ENCODE measurements around the gene NCSTN. TPM values are rescaled to one million over a fixed set of nuclear protein-coding genes. Genes with fewer than 3 reads are reported as not detected.

NCSTN gene
- total RNA-seq, 1 donor from 2014 or later: 108 TPM

DNA sequence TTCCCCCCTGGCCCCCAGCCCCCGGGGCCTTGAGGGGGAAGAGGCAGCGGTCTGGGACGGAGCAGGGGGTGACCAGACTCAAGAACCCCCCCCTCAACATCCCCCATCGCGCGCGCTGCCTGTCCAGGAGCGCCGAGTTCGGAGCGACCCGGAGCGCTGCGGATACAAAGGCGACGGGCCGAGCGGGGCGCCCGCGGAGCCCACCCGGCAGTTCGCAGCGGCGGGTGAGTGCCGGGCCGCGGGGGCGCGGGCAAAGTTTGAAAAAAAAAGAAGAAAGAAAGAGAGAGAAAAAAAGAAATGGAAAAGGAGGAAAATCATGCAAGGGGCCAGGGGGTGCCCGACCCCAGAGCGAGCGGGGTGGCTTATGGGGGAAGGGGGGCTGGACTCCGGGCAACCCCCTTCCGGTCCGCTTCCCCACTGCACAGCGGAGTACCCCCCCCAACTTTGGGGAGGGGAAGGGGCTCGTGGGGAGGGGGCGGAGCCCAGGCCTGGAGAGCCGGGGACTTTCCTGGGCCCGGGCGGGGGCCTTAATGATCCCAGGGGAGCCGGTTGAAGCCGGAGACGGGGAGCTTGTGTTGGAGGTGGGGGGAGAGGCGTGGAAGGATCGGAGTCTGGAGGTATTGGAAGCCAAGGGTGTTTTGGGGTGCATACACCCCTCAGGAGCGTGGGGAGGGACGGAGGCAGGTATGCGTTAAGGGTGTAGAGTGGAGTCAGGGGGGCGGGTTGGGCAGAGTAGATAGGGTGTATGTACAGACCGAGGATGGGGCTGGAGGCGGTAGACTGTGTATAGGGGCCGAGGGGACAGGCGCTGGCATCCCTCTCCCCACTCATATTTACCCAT is 57.7 kb downstream of the NCSTN start:
- Histone ChIP-seq H3K27ac (peak overlapping the region; percentile 41), H3K4me1 (peaks cover 4% of the 10 kb centered on the region), H3K27me3 (ENCODE audit: low read depth) (peaks cover 21% of the 10 kb centered on the region), H3K36me3 (no peaks in the 10 kb centered on the region), H3K9me3 (no peaks in the 10 kb centered on the region), H3K4me3 (peak overlapping the region; percentile 68)
- intact Hi-C loops (cut with DNase I): no loop called here
- DNase-seq (no peak), ATAC-seq (peak; percentile 35 to 43)
- TF ChIP-seq, protein P1, sequence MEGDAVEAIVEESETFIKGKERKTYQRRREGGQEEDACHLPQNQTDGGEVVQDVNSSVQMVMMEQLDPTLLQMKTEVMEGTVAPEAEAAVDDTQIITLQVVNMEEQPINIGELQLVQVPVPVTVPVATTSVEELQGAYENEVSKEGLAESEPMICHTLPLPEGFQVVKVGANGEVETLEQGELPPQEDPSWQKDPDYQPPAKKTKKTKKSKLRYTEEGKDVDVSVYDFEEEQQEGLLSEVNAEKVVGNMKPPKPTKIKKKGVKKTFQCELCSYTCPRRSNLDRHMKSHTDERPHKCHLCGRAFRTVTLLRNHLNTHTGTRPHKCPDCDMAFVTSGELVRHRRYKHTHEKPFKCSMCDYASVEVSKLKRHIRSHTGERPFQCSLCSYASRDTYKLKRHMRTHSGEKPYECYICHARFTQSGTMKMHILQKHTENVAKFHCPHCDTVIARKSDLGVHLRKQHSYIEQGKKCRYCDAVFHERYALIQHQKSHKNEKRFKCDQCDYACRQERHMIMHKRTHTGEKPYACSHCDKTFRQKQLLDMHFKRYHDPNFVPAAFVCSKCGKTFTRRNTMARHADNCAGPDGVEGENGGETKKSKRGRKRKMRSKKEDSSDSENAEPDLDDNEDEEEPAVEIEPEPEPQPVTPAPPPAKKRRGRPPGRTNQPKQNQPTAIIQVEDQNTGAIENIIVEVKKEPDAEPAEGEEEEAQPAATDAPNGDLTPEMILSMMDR (IDR thresholded peaks at IDR 0.05): no peak

DNA sequence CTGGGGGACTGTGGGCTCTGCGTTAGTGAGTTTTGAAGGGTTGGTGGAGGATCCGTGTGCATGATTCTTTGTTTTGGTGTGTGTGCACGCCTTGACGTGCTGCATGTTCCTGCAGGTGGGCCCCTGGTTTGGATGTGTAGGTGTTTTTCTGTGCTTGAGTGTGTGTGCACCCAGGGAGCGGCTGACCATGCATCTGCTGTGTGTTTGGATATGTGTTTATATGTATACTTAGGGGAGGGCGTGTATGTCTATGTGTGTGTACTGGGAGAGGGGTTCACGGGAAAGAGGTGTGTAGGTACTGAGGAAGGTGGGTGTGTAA is 58.3 kb downstream of the NCSTN start:
- no peak for DNase-seq
- Histone ChIP-seq H3K9me3 (no peaks in the 10 kb centered on the region), H3K27ac (no peak overlapping the region), H3K36me3 (no peaks in the 10 kb centered on the region), H3K4me1 (peaks cover 4% of the 10 kb centered on the region), H3K27me3 (ENCODE audit: low read depth) (peaks cover 21% of the 10 kb centered on the region), H3K4me3 (peak overlapping the region; percentile 68)
- intact Hi-C loops (cut with DNase I): no loop called here
- TF ChIP-seq, protein P1 (IDR thresholded peaks at IDR 0.05): no peak
- no peak for ATAC-seq

DNA sequence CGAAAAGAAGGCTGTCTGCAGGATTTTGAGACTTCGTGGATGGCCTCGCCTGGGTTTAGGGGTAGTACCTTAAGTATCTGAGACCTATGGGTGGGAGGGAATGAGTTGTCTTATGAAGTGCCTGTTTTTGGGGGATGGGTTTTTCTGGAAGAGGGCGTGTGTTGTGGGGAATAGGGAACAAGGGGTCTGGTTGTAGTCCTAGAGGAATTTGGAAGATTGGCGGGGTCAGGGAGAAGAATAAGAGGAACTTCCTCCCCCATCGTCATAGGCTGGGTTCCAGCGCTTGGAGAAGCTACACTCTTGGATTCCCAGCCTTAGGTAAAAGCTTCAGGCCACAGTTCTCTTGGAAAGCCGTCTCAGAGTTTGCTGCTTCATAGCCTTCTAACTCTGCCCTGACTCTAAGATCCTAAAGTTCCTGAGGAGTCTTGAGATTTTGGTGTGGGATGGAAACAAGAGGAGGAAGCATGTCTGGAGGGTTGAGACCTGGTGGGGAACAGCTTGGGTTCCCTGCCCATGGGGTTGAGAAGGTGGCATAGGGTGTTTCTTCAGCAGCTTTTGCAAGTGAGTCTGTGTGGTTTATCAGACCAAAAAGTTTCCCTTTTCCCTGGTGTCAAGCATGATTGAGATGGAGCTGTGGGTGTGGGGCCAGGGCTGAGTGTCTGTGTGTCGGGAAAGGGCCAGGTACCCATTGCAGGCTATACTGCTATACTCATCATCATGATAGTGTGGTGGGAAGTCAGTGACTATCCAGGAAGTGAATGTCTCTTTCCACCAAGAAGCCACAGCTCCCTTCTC is 59.0 kb downstream of the NCSTN start:
- H3K36me3 ChIP-seq: no peaks in the 10 kb centered on the region
- DNase-seq (no peak), ATAC-seq (no peak)
- no peaks in the 10 kb centered on the region for H3K9me3 ChIP-seq
- peak overlapping the region; percentile 68 for H3K4me3 ChIP-seq
- H3K27ac ChIP-seq: peak overlapping the region; percentile 31
- TF ChIP-seq, protein P1 (IDR thresholded peaks at IDR 0.05): no peak
- peaks cover 21% of the 10 kb centered on the region for H3K27me3 ChIP-seq (ENCODE audit: low read depth)
- H3K4me1 ChIP-seq: peaks cover 4% of the 10 kb centered on the region
- intact Hi-C loops (cut with DNase I): no loop called here

DNA sequence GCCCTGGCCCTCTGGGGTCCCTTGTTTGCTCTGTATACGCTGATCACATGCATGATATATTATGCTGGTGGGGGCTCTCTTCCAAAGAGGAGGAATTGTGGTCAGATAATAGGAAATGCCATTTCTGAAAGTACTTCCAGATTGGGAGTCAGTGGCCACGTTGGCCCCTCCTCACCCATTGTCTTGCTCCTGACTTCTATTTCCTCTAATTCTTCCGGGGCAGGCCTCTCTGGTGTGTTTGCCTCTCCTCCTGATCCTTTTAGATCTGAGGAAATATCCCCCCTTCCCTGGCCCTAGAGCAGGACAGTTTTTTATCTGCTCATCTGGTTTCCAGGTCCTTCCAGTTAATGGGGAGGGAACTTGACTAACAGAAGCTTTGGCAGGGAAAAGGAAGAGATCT is 60.1 kb downstream of the NCSTN start:
- TF ChIP-seq, protein P1 (IDR thresholded peaks at IDR 0.05): no peak
- peak overlapping the region; percentile 31 for H3K27ac ChIP-seq
- intact Hi-C loops (cut with DNase I): no loop called here
- H3K4me3 ChIP-seq: no peak overlapping the region
- H3K27me3 ChIP-seq (ENCODE audit: low read depth): peaks cover 21% of the 10 kb centered on the region
- H3K36me3 ChIP-seq: no peaks in the 10 kb centered on the region
- DNase-seq: no peak
- H3K4me1 ChIP-seq: peaks cover 4% of the 10 kb centered on the region
- ATAC-seq: no peak
- no peaks in the 10 kb centered on the region for H3K9me3 ChIP-seq

DNA sequence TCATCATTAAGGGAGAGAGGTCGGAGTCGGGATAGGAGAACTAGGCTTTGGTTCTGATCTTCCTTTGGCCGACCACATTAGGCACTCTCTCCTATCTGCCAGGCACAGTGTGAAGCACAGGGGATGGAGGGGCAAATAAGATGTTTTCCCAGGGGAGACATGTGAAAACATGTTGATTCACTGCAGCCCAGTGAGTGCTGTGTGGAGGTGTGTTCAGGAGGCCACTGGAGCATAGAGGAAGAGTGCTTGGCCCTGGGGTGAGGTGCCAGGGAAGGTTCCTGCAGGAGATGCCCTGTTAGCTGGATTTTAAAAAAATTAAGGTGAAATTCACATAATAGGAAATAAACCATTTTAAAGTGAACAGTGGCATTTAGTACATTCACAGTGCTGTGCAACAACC is 60.9 kb downstream of the NCSTN start:
- ATAC-seq: no peak
- Histone ChIP-seq H3K36me3 (no peaks in the 10 kb centered on the region), H3K27ac (no peak overlapping the region), H3K27me3 (ENCODE audit: low read depth) (peaks cover 21% of the 10 kb centered on the region), H3K4me1 (peaks cover 4% of the 10 kb centered on the region), H3K4me3 (no peak overlapping the region), H3K9me3 (no peaks in the 10 kb centered on the region)
- intact Hi-C loops (cut with DNase I): no loop called here
- DNase-seq: no peak
- TF ChIP-seq, protein P1 (IDR thresholded peaks at IDR 0.05): no peak
